Ishikawa (cell line): ENCODE measurements around the gene ROS1.

Experiments
- CEBPB ChIP-seq: IDR thresholded peaks from 2 replicates; pipeline ENCODE4 v1.6.1; 2012
- CREB1 ChIP-seq: IDR thresholded peaks from 2 replicates; pipeline ENCODE4 v1.6.1; 2012; ENCODE audit warnings: low read depth
- EGR1 ChIP-seq: IDR thresholded peaks from 2 replicates; pipeline ENCODE4 v1.6.1; 2012
- EP300 ChIP-seq: IDR thresholded peaks from 2 replicates; pipeline ENCODE4 v1.6.1; 2012; ENCODE audit warnings: borderline replicate concordance
- FOXM1 ChIP-seq: IDR thresholded peaks from 2 replicates; pipeline ENCODE4 v1.6.1; 2012; ENCODE audit warnings: low read depth, borderline replicate concordance
- NFIC ChIP-seq: IDR thresholded peaks from 2 replicates; pipeline ENCODE4 v1.6.1; 2012
- RAD21 ChIP-seq: IDR thresholded peaks from 2 replicates; pipeline ENCODE4 v1.6.1; 2012; ENCODE audit warnings: low read depth
- TAF1 ChIP-seq: IDR thresholded peaks from 2 replicates; pipeline ENCODE4 v1.6.1; 2012; ENCODE audit warnings: low read depth, mild to moderate bottlenecking
- TCF12 ChIP-seq: IDR thresholded peaks from 2 replicates; pipeline ENCODE4 v1.6.1; 2012; ENCODE audit warnings: low read depth
- TEAD4 ChIP-seq: IDR thresholded peaks from 2 replicates; pipeline ENCODE4 v1.6.1; 2012
- YY1 ChIP-seq: IDR thresholded peaks from 2 replicates; pipeline ENCODE4 v1.6.1; 2012; ENCODE audit warnings: low read depth
- ZBTB7A ChIP-seq: IDR thresholded peaks from 2 replicates; pipeline ENCODE4 v1.6.1; 2012; ENCODE audit warnings: low read depth
- TF ChIP-seq, protein P1 (sequence below): IDR thresholded peaks from 2 replicates; pipeline ENCODE4 v1.6.1; 2012
- TF ChIP-seq, protein P2 (sequence below): IDR thresholded peaks from 2 replicates; pipeline ENCODE4 v1.6.1; 2012
- TF ChIP-seq, protein P3 (sequence below): IDR thresholded peaks from 2 replicates; pipeline ENCODE4 v1.6.1; 2012; ENCODE audit warnings: low read depth, mild to moderate bottlenecking

Gene ROS1

DNA sequence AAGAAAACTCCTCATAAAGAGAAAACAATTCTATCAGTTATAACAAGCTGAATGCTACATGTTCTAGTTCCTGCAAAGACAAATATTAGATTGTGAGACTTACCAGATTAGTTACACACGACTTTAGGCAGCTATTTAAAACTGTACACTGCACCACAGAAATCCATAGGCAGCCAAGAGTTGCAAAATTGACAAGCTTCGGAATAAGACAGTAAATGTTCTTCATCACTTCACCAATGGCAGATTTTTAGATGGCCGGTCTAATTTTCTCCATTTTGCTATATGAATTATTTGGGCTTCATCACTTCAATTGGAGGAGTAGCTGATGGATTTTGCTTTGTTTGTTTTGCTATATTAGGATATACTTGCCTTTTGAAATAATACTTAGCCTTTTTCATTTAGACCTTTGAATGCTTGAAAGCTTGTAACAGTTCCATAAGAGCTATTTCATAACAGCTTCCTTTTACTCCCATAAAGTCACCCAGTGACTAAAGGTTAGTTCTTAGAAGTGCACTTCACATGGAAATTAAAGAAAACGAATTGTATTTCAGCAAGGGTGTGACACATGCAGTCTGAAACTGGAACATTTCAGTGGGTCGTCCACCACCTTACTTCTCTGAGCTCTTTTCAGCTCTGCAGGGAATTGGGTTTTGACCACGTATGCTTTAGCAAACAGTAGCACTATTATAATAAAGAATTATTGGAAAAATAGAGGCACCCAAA, at the start of gene ROS1:
Gene ROS1 (minus strand): TSS at position 512 of the 723 bp plus-strand sequence. CDS start 286 bp downstream, at position 226.
- TF ChIP-seq, protein P1, sequence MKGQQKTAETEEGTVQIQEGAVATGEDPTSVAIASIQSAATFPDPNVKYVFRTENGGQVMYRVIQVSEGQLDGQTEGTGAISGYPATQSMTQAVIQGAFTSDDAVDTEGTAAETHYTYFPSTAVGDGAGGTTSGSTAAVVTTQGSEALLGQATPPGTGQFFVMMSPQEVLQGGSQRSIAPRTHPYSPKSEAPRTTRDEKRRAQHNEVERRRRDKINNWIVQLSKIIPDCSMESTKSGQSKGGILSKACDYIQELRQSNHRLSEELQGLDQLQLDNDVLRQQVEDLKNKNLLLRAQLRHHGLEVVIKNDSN: no peak
- TF ChIP-seq, protein P2, sequence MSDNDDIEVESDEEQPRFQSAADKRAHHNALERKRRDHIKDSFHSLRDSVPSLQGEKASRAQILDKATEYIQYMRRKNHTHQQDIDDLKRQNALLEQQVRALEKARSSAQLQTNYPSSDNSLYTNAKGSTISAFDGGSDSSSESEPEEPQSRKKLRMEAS: no peak
- no peak for TF ChIP-seq CEBPB
- TF ChIP-seq YY1: no peak
- TF ChIP-seq TAF1: no peak
- no peak for TF ChIP-seq FOXM1
- TF ChIP-seq, protein P3, sequence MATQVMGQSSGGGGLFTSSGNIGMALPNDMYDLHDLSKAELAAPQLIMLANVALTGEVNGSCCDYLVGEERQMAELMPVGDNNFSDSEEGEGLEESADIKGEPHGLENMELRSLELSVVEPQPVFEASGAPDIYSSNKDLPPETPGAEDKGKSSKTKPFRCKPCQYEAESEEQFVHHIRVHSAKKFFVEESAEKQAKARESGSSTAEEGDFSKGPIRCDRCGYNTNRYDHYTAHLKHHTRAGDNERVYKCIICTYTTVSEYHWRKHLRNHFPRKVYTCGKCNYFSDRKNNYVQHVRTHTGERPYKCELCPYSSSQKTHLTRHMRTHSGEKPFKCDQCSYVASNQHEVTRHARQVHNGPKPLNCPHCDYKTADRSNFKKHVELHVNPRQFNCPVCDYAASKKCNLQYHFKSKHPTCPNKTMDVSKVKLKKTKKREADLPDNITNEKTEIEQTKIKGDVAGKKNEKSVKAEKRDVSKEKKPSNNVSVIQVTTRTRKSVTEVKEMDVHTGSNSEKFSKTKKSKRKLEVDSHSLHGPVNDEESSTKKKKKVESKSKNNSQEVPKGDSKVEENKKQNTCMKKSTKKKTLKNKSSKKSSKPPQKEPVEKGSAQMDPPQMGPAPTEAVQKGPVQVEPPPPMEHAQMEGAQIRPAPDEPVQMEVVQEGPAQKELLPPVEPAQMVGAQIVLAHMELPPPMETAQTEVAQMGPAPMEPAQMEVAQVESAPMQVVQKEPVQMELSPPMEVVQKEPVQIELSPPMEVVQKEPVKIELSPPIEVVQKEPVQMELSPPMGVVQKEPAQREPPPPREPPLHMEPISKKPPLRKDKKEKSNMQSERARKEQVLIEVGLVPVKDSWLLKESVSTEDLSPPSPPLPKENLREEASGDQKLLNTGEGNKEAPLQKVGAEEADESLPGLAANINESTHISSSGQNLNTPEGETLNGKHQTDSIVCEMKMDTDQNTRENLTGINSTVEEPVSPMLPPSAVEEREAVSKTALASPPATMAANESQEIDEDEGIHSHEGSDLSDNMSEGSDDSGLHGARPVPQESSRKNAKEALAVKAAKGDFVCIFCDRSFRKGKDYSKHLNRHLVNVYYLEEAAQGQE: no peak
- TF ChIP-seq TEAD4: no peak
- no peak for TF ChIP-seq TCF12
- no peak for TF ChIP-seq RAD21
- no peak for TF ChIP-seq NFIC
- TF ChIP-seq EGR1: no peak
- TF ChIP-seq CREB1: no peak
- no peak for TF ChIP-seq ZBTB7A
- TF ChIP-seq EP300: no peak

DNA sequence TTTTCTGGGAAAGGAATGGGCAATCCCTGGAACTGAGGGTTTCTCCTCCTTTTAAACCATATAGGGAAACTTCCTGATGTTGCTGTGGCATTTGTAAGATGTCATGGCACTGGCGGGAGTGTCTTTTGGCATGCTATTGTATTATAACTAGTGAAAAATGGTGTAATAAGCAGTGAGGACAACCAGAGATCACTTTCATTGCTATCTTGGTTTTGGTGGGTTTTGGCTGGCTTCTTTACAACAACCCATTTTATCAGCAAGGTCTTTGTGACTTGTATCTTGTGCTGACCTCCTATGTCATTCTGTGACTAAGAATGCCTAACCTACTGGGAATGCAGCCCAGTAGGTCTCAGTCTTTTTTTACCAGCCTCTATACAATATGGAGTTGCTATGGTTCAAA, 47.7 kb upstream of the ROS1 start:
- TF ChIP-seq RAD21 (no peak), ZBTB7A (no peak), CREB1 (no peak), EP300 (no peak), TCF12 (no peak), YY1 (no peak), NFIC (no peak), TAF1 (no peak)
- TF ChIP-seq, protein P3: no peak
- TF ChIP-seq, protein P1: no peak

DNA sequence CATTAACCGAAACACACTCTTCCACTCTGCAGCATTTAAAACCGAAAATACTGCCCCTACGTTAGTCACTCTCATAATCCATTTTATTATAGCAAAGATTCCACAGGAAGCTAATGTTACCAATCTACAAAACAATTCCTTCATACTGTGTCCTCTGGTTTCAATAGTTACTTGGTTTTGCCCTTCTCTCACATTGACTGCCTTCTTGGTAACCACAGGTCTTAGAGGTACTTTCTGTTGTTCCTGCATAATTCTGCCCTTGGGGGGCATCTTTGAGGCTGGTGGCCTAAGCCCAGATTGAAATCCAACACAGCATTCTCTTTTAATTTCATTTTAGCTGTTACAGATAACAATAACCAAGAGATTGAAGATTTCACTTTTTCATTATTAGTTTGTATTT, 46.9 kb upstream of the ROS1 start:
- no peak for TF ChIP-seq CREB1
- TF ChIP-seq EP300: no peak

DNA sequence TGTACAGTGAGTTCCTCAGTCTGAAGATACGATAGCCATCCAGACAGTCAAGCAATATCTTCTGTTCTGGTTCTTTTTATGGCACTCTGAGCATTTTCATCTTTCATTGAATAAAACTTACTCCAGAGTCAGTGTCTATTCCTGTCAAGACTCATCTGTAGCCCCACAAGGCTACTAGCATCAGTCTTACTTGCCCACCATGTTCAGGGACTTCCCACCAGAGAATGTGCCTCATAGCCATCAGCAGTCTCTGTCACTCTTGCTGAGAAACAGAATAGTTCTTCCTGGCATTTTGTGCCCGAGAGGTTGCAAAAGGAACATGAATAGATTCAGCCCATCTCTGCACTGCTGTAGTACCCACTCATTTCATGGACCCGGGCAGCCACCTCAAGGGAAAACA, 44.0 kb upstream of the ROS1 start:
- no peak for TF ChIP-seq CEBPB
- no peak for TF ChIP-seq TAF1
- no peak for TF ChIP-seq EP300
- no peak for TF ChIP-seq TEAD4
- TF ChIP-seq EGR1: no peak
- no peak for TF ChIP-seq RAD21
- TF ChIP-seq, protein P1: no peak
- no peak for TF ChIP-seq CREB1
- TF ChIP-seq FOXM1: no peak
- no peak for TF ChIP-seq NFIC

DNA sequence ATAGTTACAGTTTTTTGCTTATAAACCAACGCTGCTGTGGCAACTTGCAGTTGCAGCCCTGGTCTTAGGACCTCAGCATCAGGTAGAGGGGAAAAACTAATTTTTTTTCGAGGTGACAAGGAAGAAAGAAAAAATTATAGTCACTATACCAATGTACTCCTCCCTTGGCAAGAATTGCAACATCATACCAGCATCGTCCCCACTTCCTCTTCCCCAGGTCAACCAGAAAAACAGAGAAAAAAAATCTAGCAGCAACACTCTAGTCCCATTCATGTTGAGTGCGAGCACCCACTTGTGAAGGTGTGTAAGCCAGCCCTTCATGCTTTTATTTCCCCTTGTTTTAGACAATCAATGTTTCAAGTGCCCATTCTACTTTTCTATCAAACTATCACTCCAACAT, 43.6 kb upstream of the ROS1 start:
- TF ChIP-seq EP300: no peak
- TF ChIP-seq YY1: no peak
- no peak for TF ChIP-seq EGR1
- TF ChIP-seq, protein P1: no peak
- TF ChIP-seq ZBTB7A: no peak
- no peak for TF ChIP-seq TAF1

DNA sequence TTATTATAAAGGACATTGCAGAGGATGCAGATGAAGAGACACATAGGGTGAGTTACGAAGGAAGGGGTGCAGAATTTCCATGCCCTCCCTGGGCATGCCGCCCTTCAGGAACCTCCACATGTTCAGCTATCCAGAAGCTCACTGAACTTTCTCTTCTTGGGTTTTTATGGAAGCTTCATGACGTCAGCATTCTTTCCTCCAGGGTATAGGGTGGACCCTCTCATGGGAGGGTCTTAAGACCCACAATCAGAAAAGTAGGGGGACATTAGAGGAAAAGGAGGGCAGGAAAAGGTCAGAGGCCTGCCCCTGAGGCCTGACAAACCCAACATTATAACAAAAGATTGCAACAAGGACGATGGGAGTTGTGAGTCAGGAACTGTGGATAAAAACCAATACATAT, 42.1 kb upstream of the ROS1 start:
- TF ChIP-seq, protein P3: no peak
- no peak for TF ChIP-seq FOXM1
- TF ChIP-seq CREB1: no peak
- TF ChIP-seq ZBTB7A: no peak
- no peak for TF ChIP-seq TEAD4
- no peak for TF ChIP-seq EGR1
- no peak for TF ChIP-seq NFIC
- TF ChIP-seq RAD21: no peak
- TF ChIP-seq CEBPB: no peak
- TF ChIP-seq EP300: no peak
- no peak for TF ChIP-seq TAF1
- TF ChIP-seq, protein P1: no peak
- TF ChIP-seq, protein P2: no peak
